Caco-2 (cell line): ENCODE measurements around the gene PDPN. TPM values are rescaled to one million over a fixed set of nuclear protein-coding genes. Genes with fewer than 3 reads are reported as not detected.

Experiments used
- BruUV-seq: library from RNA; stranded (reverse); fragments of 400-500 nt; replicated peaks from 2 replicates; lab custom pipeline; 2021; lab: Mats Ljungman, UMichigan
- CTCF ChIA-PET: fragments of 300-600 bp; sonication (Branson Sonifier 250); formaldehyde crosslinking; loops from one replicate; lab custom pipeline; 2022; ENCODE audit warnings: antibody characterized with exemption; lab: Charles Lee
- POLR2A ChIA-PET: fragments of 300-600 bp; sonication (Branson Sonifier 250); formaldehyde crosslinking; loops from one replicate; lab custom pipeline; 2022; ENCODE audit warnings: antibody characterized with exemption; lab: Charles Lee
- DNase-seq, 2 experiments: peaks; one replicate each; pipeline versions ENCODE4 v3.0.0 to v3.0.0-alpha.2; 2020 to 2022
- H3K27me3 ChIP-seq: replicated peaks from 2 replicates; pipeline ENCODE4 v1.6.0; 2011; ENCODE audit warnings: low read length; ENCODE audit not compliant: control insufficient read depth, insufficient read depth
- H3K36me3 ChIP-seq: 2 replicates; pipeline ENCODE4 v1.5.1; 2011; ENCODE audit warnings: low read length; ENCODE audit not compliant: control insufficient read depth, insufficient read depth
- H3K4me1 ChIP-seq: fragments of 250-450 bp; sonication (Bioruptor Pico); 2 replicates; pipeline ENCODE4 v1.5.1; 2020; ENCODE audit warnings: mild to moderate bottlenecking
- H3K4me3 ChIP-seq: 2 replicates; pipeline ENCODE4 v1.5.1; 2011; ENCODE audit warnings: low read depth, mild to moderate bottlenecking, control low read depth, low read length
- H3K9me3 ChIP-seq: fragments of 250-450 bp; sonication (Bioruptor Pico); 2 replicates; pipeline ENCODE4 v1.5.1; 2020; ENCODE audit warnings: mild to moderate bottlenecking, moderate library complexity
- H3K27ac Mint-ChIP-seq: one replicate; pipeline ENCODE4 v1.8.0; 2022; ENCODE audit warnings: mixed read lengths; ENCODE audit not compliant: unreplicated experiment
- H3K27me3 Mint-ChIP-seq: one replicate; pipeline ENCODE4 v1.8.0; 2022; ENCODE audit warnings: mixed read lengths; ENCODE audit not compliant: insufficient read depth, unreplicated experiment
- H3K36me3 Mint-ChIP-seq: one replicate; pipeline ENCODE4 v1.8.0; 2022; ENCODE audit warnings: mild to moderate bottlenecking, mixed read lengths; ENCODE audit not compliant: insufficient read depth, unreplicated experiment
- H3K4me1 Mint-ChIP-seq: one replicate; pipeline ENCODE4 v1.8.0; 2022; ENCODE audit warnings: low read depth, mixed read lengths; ENCODE audit not compliant: unreplicated experiment
- H3K4me3 Mint-ChIP-seq: one replicate; pipeline ENCODE4 v1.8.0; 2022; ENCODE audit warnings: mild to moderate bottlenecking, moderate library complexity, mixed read lengths; ENCODE audit not compliant: unreplicated experiment
- H3K9me3 Mint-ChIP-seq: one replicate; pipeline ENCODE4 v1.8.0; 2022; ENCODE audit warnings: mixed read lengths; ENCODE audit not compliant: unreplicated experiment
- intact Hi-C: fragments of 100-400 bp; cut with micrococcal nuclease; formaldehyde crosslinking; loops from one replicate; pipeline ENCODE4 v1.10.0; 2022; ENCODE audit not compliant: unreplicated experiment
- total RNA-seq: library from RNA; stranded (reverse); gene quantifications from 2 replicates; pipeline ENCODE4 v1.2.3, GENCODE V29; 2022
- TF ChIP-seq, protein P1 (sequence below), 2 experiments: fragments of 200-600 bp in 1 of 2; IDR thresholded peaks; 1 replicate in 1 of 2; 2 replicates in 1 of 2; pipeline versions ENCODE4 v1.5.1 to v1.8.0; 2011 to 2022; ENCODE audit warnings: antibody characterized with exemption in 1 of 2, control low read depth in 1 of 2, inconsistent platforms in 1 of 2, low read depth in 1 of 2, low read length in 1 of 2, mild to moderate bottlenecking in 1 of 2, moderate library complexity in 1 of 2; ENCODE audit not compliant: insufficient read depth in 1 of 2, severe bottlenecking in 1 of 2, unreplicated experiment in 1 of 2

PDPN gene
- total RNA-seq, 1 experiment from 2014 or later, result not detected

DNA sequence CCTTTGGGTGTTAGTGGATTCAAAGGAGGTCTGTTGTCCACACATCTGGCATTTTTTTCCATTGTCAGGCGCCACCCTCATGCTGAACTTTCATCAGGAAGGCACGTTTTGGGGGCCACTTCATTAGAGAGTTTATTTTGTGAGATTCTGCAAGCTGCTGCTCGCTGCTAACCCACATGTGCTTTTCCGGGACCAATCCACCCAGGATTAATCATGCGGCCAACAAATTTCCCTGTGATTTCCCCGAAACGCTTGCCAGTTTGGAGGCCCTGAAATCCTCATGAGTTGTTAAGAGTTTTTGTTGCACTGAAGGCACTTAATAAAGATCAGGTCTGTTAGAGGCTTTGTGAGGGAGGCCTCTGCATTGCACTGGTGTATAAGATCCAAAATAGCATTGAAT is 2.4 kb downstream of the PDPN start:
- ChIA-PET POLR2A (no interaction called here), CTCF (no interaction called here)
- Mint-ChIP-seq H3K36me3 (no peaks in the 10 kb centered on the region), H3K4me3 (no peak overlapping the region), H3K9me3 (no peaks in the 10 kb centered on the region), H3K27me3 (no peaks in the 10 kb centered on the region), H3K27ac (no peak overlapping the region), H3K4me1 (peaks cover 7% of the 10 kb centered on the region)
- Histone ChIP-seq H3K36me3 (no peaks in the 10 kb centered on the region), H3K4me3 (no peak overlapping the region), H3K9me3 (no peaks in the 10 kb centered on the region), H3K27me3 (no peaks in the 10 kb centered on the region), H3K4me1 (peaks cover 13% of the 10 kb centered on the region)
- no TSS peak for BruUV-seq
- intact Hi-C loops, result no loop called here
- no peak for DNase-seq
- TF ChIP-seq, protein P1, sequence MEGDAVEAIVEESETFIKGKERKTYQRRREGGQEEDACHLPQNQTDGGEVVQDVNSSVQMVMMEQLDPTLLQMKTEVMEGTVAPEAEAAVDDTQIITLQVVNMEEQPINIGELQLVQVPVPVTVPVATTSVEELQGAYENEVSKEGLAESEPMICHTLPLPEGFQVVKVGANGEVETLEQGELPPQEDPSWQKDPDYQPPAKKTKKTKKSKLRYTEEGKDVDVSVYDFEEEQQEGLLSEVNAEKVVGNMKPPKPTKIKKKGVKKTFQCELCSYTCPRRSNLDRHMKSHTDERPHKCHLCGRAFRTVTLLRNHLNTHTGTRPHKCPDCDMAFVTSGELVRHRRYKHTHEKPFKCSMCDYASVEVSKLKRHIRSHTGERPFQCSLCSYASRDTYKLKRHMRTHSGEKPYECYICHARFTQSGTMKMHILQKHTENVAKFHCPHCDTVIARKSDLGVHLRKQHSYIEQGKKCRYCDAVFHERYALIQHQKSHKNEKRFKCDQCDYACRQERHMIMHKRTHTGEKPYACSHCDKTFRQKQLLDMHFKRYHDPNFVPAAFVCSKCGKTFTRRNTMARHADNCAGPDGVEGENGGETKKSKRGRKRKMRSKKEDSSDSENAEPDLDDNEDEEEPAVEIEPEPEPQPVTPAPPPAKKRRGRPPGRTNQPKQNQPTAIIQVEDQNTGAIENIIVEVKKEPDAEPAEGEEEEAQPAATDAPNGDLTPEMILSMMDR (IDR thresholded peaks at IDR 0.05; ENCODE audit: insufficient read depth in 1 of 2, low read depth in 1 of 2, low read length in 1 of 2, severe bottlenecking in 1 of 2, unreplicated experiment in 1 of 2), result no peak

DNA sequence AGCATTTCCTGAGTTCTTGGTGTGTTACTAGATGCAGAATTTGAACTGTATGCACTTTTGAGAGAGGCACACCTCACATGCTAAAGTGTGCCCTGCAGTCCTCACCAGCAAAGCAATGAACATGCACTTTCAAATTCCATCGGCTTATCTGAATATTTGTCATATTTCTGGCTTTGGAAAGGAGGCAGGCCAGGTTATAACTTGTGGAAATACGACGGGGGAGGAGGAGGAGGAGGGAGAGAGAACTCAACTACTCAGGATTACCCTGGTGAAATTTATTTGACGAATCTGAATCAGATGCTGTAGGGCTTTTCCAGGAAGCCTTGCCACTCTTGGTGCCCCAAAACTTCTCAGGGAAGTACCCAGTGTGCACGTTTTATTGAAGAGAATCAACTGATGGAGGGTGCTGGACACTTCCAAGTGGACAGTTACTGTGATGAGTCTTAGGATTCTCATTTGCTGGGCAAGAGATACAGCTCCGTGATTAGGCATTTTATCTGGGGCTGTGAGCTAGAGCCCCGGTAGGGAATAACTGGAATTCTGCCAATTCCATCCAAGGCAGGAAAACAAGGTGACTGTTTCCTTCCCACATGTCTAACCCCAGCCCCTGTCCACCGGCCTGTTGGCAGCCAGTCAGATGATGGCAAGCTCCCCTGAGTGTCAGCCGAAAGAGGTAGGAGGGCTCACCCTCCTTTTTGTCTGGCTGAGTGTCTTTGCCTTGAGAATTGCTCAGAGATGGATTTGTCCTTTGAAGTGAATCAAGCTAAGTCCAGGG is 3.8 kb downstream of the PDPN start:
- Mint-ChIP-seq H3K4me1 (no peaks in the 10 kb centered on the region), H3K9me3 (no peaks in the 10 kb centered on the region), H3K4me3 (no peak overlapping the region), H3K27ac (no peak overlapping the region), H3K36me3 (no peaks in the 10 kb centered on the region), H3K27me3 (no peaks in the 10 kb centered on the region)
- intact Hi-C loops, result no loop called here
- Histone ChIP-seq H3K36me3 (no peaks in the 10 kb centered on the region), H3K4me3 (no peak overlapping the region), H3K4me1 (peaks cover 13% of the 10 kb centered on the region), H3K9me3 (no peaks in the 10 kb centered on the region), H3K27me3 (no peaks in the 10 kb centered on the region)
- POLR2A ChIA-PET, result no interaction called here
- TF ChIP-seq, protein P1 (IDR thresholded peaks at IDR 0.05; ENCODE audit: insufficient read depth in 1 of 2, low read depth in 1 of 2, low read length in 1 of 2, severe bottlenecking in 1 of 2, unreplicated experiment in 1 of 2), result no peak
- no TSS peak for BruUV-seq
- CTCF ChIA-PET, result no interaction called here
- no peak for DNase-seq

DNA sequence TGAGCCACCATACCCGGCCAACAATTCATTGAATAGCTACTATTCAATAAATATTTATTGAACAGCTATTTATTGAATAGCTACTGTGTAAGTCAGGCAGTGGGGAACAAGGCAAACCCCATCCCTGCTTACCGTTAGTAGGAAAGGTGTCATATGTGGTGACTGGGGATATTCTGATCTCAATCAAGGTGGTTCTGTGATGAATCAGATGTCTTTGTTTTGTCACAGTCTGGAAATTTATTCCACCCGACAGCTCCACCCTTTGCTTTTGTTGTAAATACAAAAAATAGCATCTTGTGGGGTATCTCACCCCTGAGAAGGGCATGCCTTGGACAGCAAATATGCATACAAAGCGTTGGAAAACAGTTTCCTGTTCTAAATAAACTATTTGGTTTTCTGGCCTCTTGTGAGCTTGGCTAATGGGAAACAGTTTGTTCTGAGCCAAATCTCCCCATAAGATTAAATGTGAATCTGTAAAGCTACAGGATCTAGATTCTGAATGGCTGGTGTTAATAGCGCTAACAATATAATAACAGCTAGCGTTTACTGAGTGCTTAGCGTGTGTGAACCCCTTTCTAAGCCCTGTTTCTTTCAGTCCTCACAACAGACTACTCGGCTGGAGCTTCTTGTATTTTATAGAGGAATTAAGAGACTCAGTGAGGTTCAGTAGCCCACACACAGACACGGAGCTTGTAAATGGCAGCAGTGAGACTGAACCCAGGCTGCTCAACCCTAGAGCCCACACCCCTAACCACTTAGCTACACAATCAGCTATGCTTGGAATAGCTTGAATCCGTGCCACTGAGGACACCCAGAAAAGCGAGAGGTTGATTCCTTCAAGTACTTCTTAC is 5.5 kb downstream of the PDPN start:
- DNase-seq, result no peak
- H3K36me3 ChIP-seq, result no peaks in the 10 kb centered on the region
- no peaks in the 10 kb centered on the region for H3K27me3 Mint-ChIP-seq
- CTCF ChIA-PET, result no interaction called here
- H3K9me3 Mint-ChIP-seq, result no peaks in the 10 kb centered on the region
- intact Hi-C loops, result no loop called here
- BruUV-seq, result no TSS peak
- no peaks in the 10 kb centered on the region for H3K27me3 ChIP-seq
- no peak overlapping the region for H3K4me3 ChIP-seq
- TF ChIP-seq, protein P1 (IDR thresholded peaks at IDR 0.05; ENCODE audit: insufficient read depth in 1 of 2, low read depth in 1 of 2, low read length in 1 of 2, severe bottlenecking in 1 of 2, unreplicated experiment in 1 of 2), result no peak
- no peaks in the 10 kb centered on the region for H3K9me3 ChIP-seq
- no peak overlapping the region for H3K4me3 Mint-ChIP-seq
- H3K36me3 Mint-ChIP-seq, result no peaks in the 10 kb centered on the region
- POLR2A ChIA-PET, result no interaction called here
- no peaks in the 10 kb centered on the region for H3K4me1 Mint-ChIP-seq
- H3K27ac Mint-ChIP-seq, result no peak overlapping the region
- H3K4me1 ChIP-seq, result peaks cover 9% of the 10 kb centered on the region; the same call in 1 of the 2 replicates
